Mucosa of descending colon (tissue), 3 donors: ENCODE measurements around the gene RUNX1. TPM values are rescaled to one million over a fixed set of nuclear protein-coding genes. Genes with fewer than 3 reads are reported as not detected.

Experiments
- ATAC-seq: fragments of 200-7000 bp; cut with Tn5 transposase; one replicate; pipeline ENCODE4 v1.9.1; 2020; ENCODE audit warnings: mild to moderate bottlenecking, moderate library complexity
- DNase-seq, 3 donors: peaks; one replicate each; pipeline ENCODE4 v3.0.0-alpha.2; 2020
- H3K36me3 ChIP-seq: fragments of 200-600 bp; one replicate; pipeline ENCODE4 v1.8.0; 2021; ENCODE audit warnings: low read depth, mild to moderate bottlenecking
- H3K4me1 ChIP-seq: fragments of 200-600 bp; one replicate; pipeline ENCODE4 v1.8.0; 2021; ENCODE audit warnings: low read depth, mild to moderate bottlenecking
- H3K4me3 ChIP-seq: fragments of 200-600 bp; one replicate; pipeline ENCODE4 v1.8.0; 2021; ENCODE audit warnings: mild to moderate bottlenecking
- H3K9me3 ChIP-seq: fragments of 200-600 bp; one replicate; pipeline ENCODE4 v1.8.0; 2021; ENCODE audit warnings: mild to moderate bottlenecking
- CTCF ChIP-seq: fragments of 200-600 bp; IDR thresholded peaks from one replicate; pipeline ENCODE4 v1.8.0; 2022; ENCODE audit warnings: antibody characterized with exemption, mild to moderate bottlenecking
- intact Hi-C, 2 donors: fragments of 100-400 bp; cut with DNase I in 1 of 2; cut with micrococcal nuclease in 1 of 2; formaldehyde crosslinking; loops; one replicate each; pipeline versions ENCODE4 v1.11.0 to v1.11.1; 2022; cut with DNase I, micrococcal nuclease
- total RNA-seq, 3 donors: library from RNA; stranded (reverse); fragmentation: NEBNext Ultra II Directional in 2 of 3; extraction: Animal tissue kit (Norgen Biotek cat#: 25700) in 2 of 3; gene quantifications; one replicate each; pipeline versions ENCODE4 v1.2.1 to v1.2.4, GENCODE V29; 2021 to 2023
- donor health status: DM: no; HTN: no; CAD: no; lungs with moderate emphysema.
- donor health status: DM: no; HTN: no; CAD: no.
- donor health status: DM: no; HTN: yes; CAD: no.

RUNX1 gene
- total RNA-seq, 3 donors from 2014 or later, result 16.5 to 29.4 (median 24.0) TPM

GRCh38 chr21:34914239-34914638, 134.9 kb downstream of the RUNX1 start:
- Histone ChIP-seq H3K9me3 (no peaks in the 10 kb centered on the region), H3K4me1 (peaks cover 3% of the 10 kb centered on the region), H3K36me3 (no peaks in the 10 kb centered on the region), H3K4me3 (no peak overlapping the region)
- TF ChIP-seq CTCF, result no peak
- ATAC-seq (no peak), DNase-seq (no peak)
- intact Hi-C loops, result no loop called here

- Histone ChIP-seq H3K36me3 (no peaks in the 10 kb centered on the region), H3K4me1 (peaks cover 3% of the 10 kb centered on the region), H3K4me3 (no peak overlapping the region), H3K9me3 (no peaks in the 10 kb centered on the region)
- ATAC-seq (no peak), DNase-seq (no peak)
- TF ChIP-seq CTCF, result no peak
- intact Hi-C loops, result no loop called here
Observed at GRCh38 chr21:34913811-34914210, 135.3 kb downstream of the RUNX1 start.

GRCh38 chr21:34912022-34912945, 136.8 kb downstream of the RUNX1 start:
- no peaks in the 10 kb centered on the region for H3K9me3 ChIP-seq
- TF ChIP-seq CTCF, result no peak
- peaks cover 10% of the 10 kb centered on the region for H3K4me1 ChIP-seq
- ATAC-seq (no peak), DNase-seq (no peak)
- no peaks in the 10 kb centered on the region for H3K36me3 ChIP-seq
- intact Hi-C loops, result no loop called here
- H3K4me3 ChIP-seq, result no peak overlapping the region

GRCh38 chr21:34911360-34911759, 137.7 kb downstream of the RUNX1 start:
- peaks cover 10% of the 10 kb centered on the region for H3K4me1 ChIP-seq
- ATAC-seq, result peak; percentile 42

GRCh38 chr21:34910396-34910795, 138.7 kb downstream of the RUNX1 start:
- Histone ChIP-seq H3K4me3 (no peak overlapping the region), H3K36me3 (no peaks in the 10 kb centered on the region), H3K4me1 (peaks cover 10% of the 10 kb centered on the region), H3K9me3 (no peaks in the 10 kb centered on the region)
- no peak for DNase-seq
- TF ChIP-seq CTCF, result no peak
- ATAC-seq, result peak; percentile 16
- intact Hi-C loops, result no loop called here

More at GRCh38 chr21:34911360-34911759, 137.7 kb downstream of the RUNX1 start:
- no peak for TF ChIP-seq CTCF
- Histone ChIP-seq H3K36me3 (no peaks in the 10 kb centered on the region), H3K4me3 (no peak overlapping the region), H3K9me3 (no peaks in the 10 kb centered on the region)
- intact Hi-C loops, result no loop called here
- no peak for DNase-seq
